HG02623 (cell line): ENCODE data around the gene PLA2G4F.
"Not testable (repeated sequence)": the region's sequence is repeated elsewhere in the genome, so short reads cannot be mapped to it uniquely, and the experiment has no call there.

Experiments used
- ATAC-seq: cut with Tn5 transposase; IDR thresholded peaks from one replicate; pipeline ENCODE4 v1.9.1; 2021; ENCODE audit warnings: moderate library complexity; ENCODE audit not compliant: unreplicated experiment

PLA2G4F gene

DNA sequence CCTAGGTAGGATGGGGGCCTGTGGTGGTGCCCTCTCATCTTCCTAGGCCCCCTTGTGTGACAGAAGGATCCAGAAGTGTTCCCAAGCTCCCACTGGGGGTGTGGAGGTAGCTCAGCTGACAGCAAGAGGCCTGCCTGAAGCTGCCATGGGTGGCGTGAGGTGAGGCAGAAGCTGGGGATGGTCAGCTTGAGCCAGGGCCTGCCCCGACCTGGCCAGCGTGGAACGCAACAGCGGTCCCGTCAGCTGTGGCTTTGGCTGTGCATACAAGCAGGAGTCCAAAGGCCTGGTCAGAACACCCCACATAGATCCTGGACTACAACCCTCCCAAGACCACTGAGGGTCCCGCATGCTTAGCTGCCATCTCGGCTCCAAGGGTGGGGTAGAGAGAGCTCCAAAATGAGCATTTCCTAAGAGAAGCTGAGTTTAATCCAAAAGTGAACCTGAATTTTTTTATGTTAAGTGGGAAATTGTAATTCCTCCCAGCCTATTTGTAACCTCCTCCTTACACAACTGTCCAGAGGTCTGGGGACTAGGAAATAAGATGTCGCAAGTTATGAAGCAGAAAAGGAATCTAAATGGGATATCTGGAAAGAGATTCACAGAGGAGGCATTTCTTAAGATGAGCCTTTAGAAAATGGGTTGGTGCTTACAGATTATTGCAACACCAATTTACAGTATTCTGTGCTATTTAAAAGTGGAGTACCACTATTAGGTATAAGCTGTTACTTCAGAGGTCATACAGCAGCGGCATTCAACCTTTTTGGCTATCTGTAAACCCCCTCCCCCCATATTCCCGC, 52.1 kb downstream of the PLA2G4F start:
- no peak for ATAC-seq

DNA sequence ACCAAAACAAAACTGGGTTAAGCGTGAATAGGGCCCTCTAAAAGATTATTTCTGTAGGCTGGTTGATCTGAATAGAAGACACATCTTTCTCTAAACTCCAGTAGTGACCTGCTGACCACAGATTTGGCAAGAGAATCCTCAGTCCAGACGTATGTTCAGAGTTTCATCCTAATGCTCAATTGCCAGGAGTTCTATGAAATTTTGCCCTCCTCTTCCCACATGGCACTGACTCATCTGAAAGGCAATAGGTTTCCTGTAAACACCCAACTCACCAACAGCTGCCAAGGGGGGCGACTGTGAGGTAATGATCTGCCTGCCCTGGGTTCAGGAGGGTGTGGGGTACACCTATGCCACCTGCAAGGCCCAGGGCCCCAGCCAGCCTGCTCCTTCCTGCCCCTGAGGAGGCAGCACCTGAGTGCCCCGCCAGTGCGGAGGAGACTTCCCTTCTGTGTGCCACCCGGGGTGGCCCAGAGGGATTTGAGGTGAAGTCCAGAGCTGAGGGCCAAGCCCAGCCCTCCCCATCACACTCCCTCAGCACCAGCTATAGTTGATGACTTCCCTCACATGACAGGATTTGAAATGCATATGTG, 53.7 kb downstream of the PLA2G4F start:
- ATAC-seq = no peak

DNA sequence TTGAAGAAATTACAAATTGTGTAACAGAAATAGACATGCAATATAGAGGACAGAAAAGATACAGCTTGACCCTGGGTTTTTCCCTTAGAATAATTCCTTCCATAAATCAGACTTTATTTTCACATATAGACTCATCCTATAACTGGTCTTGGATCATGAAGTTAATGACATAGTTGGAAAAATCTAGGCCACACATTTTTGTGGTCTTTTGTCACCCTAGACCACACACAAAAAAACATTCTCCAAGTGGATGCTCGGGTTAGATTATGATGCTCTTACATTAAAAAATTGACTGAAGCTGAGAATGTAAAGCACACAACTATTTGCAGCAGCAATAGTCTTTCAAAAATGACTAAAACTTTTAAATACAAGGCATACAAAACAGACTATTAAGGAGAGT, 54.6 kb downstream of the PLA2G4F start:
- ATAC-seq = no peak

DNA sequence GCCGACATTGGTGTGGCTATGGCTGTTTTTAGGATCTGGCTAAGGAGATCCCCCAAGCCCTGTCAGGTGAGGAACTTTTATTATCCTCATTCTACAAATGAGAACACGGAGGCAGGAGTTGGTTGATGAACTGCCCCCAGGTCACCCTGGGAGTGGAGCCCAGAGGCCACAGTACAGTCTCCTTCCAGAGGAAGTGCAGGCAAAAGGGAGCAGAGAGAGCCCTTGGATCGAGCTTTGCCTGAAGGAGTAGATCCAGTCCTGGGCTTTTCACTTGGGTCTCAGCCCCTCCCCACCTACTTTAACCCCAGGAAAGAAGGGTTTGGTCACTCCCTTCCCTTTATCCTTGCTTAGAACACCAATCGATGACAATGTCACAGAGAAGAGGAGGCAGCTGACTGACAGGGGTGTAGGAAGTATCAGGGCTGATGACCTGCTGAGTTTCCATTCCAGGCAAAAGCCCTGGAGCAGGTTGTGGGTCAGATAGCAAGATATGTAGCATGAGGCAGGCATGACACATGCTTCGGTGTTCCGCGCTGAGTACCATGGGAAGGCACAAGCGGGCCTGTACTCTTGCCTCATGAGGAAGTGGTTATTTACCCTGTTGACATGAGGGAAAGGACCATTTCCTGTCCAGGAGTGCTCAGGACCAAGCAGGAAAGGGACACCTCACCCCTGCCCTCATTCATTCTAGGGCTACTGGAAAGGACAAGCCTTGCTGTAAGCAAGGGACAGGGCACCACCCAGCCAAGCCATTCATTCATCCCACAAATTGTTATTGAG, 56.2 kb downstream of the PLA2G4F start:
- no peak for ATAC-seq

DNA sequence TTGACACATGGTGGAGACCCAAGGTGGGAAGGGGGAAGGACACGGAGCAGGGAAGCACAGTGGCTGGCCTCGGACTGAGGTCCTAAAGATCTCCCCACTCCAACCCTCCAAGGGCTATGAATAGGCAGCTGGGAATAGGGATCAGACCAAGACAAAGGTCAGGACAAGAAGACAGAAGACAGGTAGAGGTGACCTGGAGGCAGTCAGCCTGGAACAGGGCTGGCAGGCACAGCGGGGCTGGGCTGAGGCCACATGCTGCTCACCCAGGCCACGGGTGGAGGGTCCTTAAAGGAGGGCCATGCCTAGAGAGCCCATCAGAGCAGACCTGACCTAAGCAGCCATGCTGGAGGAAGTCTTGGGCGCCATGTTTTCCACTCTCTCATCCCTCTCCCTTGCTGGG, 59.4 kb downstream of the PLA2G4F start:
- no peak for ATAC-seq

DNA sequence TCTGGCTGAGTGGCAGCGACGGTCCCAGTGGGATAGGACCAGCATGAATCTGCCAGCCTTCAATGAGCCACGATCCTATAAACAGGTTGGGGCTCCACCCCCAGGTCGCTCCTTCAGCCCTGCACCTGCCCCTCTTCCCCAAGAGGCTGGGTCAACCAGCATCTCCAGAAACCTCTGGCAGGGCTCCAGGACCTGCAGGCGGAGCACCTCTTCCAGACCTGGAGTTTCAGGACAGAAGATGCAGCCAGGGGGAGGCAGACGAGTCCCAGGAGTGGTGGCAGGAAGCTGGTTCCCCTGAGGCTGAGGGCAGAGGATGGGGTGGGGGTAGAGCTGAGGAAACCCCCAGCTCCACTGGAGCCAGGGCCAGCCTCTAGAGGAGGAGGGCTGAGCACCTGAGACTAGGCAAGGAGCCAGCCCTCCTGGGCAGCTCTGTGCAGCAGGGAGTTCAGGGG, 61.9 kb downstream of the PLA2G4F start, which contains the start of gene PLA2G4D:
Gene PLA2G4D (minus strand): TSS at position 51 of the 452 bp plus-strand sequence. CDS start 103 bp downstream, outside the sequence.
- no peak for ATAC-seq

DNA sequence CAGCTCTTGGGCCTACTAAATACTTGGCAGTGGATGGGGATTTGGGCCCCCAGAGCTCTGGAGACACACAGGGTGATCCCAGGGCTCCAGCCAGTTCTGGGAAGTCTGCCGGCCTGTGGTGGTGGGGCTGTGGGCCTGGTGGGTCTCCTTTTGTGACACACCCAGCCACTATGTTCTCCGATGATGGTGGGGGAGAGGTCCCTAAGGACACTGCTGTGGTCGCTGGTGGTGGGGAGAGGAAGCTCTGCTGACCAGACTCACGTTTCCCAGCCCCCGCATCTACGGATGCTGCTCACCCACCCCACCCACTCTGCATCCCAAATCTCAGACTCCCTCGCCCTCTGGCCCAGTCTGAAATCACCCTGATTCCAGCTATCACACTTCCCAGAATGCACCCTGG, 62.5 kb downstream of the PLA2G4F start:
- no peak for ATAC-seq

DNA sequence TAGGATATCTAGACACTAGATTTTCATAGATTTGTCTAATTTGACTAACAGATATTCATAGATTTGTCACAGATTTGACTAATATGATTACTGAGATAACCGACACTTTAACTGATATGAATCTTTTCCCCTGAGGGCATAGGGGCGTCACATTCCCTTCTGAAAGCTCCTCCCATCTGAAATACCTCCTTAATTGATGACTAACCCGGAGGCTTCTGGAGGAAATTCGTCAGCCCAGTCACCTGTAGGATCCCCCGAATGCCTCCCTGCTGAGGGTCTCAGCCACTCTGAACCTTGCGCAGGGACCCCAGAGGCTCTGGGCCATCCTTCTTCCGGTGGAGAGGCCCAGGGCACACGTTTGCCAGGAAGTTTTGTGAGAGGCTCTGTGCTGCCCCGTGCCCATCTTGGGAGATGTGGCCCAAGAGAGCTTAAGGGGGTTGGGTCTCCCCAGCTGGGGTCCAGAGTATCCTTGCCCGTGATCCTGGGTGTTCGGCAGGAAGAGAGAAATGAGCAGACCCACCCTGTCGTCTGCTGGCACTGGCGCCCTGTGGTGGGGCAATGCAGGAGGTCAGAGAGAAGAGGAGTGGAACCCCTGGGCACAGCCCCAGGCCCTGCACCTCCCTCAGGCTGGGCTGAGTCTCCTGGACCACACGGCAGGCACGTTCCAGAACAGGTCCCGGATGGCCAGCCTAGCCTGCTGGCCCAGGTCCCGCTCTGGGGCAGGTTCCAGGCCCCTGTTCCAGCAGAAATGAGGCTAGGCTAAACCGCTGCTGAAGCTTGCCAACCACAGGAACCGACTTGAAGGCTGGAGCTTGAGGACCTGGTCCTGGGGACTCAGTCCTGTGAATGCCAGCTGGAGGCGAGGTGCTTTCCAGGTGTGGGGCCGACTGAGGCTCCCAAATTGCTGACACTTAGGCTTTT, 63.8 kb downstream of the PLA2G4F start:
- no peak for ATAC-seq

DNA sequence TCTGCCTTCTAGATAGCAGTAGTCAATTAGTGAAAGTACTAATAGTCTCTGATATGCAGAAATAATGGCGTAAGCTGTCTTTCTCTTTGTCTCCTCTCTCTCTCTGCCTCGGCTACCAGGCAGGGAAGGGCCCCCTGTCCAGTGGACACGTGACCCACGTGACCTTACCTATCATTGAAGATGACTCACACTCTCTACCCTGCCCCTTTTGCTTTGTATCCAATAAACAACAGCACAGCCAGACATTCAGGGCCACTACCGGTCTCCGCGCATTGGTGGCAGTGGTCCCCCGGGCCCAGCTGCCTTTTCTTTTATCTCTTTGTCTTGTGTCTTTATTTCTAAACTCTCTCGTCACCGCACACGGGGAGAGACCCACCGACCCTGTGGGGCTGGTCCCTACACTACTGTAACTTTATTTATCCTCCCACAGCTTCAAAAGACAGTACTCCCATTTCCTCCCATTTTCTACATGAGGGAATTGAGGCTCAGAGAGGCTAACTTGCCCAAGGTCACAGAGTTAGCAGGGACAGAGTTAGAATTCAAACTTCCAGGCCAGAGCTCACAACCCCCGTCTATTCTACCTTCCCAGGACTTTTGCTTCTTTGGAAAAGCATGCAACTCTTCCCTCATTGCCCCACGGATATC, 64.6 kb downstream of the PLA2G4F start:
- ATAC-seq = not testable (repeated sequence)

DNA sequence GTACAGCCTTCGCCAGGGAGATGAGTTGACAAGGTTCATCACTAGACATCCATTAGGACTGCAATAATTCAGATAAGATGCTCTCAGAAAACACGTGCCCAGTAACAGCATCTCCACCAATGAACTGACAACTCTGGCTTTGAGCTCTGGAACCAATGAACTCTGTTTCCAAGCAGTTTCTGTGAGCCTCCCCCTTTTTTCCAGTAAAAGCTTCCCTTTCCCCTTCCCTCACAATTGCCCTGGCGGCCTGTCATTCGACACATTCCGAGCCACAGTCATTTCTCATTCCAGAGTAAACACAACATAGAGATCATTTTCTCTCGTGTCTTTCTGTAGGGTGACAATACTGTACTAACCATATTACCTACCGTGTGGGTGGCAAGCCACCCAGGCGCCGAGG, 65.7 kb downstream of the PLA2G4F start:
- ATAC-seq = no peak

DNA sequence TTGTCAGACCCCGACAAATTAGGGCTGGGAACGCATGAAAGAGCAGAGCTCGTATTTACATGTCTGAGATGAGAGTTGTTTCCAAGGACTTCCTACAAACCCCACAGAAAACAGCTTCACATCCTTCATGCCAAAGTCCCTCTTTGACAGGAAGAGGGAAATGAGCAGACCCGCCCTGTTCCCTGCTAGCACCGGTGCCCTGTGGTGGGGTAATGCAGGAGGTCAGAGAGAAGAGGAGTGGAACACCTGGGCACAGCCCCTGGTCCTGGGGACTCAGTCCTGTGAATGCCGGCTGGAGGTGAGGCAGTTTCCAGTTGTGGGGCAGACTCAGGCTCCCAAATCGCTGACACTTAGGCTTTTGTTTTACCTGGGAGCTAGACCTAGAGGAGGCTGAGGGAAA, 66.1 kb downstream of the PLA2G4F start:
- no peak for ATAC-seq

DNA sequence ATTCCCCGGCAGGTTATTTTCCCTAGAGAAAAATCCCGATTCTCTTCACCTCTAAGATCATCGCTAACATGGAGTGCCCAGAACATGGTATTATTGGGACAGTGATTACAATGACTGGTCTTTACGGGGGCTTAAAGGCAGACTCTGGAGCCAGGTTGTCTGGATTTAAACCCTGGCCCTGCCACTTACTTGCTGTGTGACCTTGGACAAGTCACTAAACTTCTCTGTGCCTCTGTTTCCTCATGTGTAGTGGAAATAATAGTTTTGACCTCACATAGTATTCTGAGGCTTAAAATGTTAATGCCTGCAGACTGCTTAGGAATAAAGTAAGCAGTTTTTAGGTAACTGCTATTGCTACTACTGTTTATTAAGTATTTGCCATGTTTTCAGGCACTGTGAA, 66.5 kb downstream of the PLA2G4F start:
- no peak for ATAC-seq
